HG03469 (cell line): ENCODE data around the gene CTR9.
"Not testable (repeated sequence)": the region's sequence is repeated elsewhere in the genome, so short reads cannot be mapped to it uniquely, and the experiment has no call there.

Experiments used
- ATAC-seq: cut with Tn5 transposase; IDR thresholded peaks from one replicate; pipeline ENCODE4 v1.9.1; 2021; ENCODE audit warnings: mild to moderate bottlenecking, moderate library complexity, moderate number of reproducible peaks; ENCODE audit not compliant: unreplicated experiment

CTR9 gene

GRCh38 chr11:10813945-10814344, 62.9 kb downstream of the CTR9 start:
- no peak for ATAC-seq

GRCh38 chr11:10818594-10818993, 67.5 kb downstream of the CTR9 start:
- ATAC-seq: no peak

GRCh38 chr11:10822491-10822890, 71.4 kb downstream of the CTR9 start:
- not testable (repeated sequence) for ATAC-seq

- ATAC-seq: no peak
Observed at GRCh38 chr11:10823152-10823579, 72.1 kb downstream of the CTR9 start.

- peak; percentile 72 for ATAC-seq
Observed at GRCh38 chr11:10824888-10825287, 73.8 kb downstream of the CTR9 start.

- no peak for ATAC-seq
Observed at GRCh38 chr11:10828402-10828801, 77.4 kb downstream of the CTR9 start.

GRCh38 chr11:10829139-10829538, 78.1 kb downstream of the CTR9 start:
- ATAC-seq: no peak
